ENCODE measurements around the gene ADAMTS17. TPM values are rescaled to one million over a fixed set of nuclear protein-coding genes. Genes with fewer than 3 reads are reported as not detected.

ADAMTS17 gene
- total and polyA plus RNA-seq, 4 donors = 0.28 to 46.9 (median 9.1) TPM

DNA sequence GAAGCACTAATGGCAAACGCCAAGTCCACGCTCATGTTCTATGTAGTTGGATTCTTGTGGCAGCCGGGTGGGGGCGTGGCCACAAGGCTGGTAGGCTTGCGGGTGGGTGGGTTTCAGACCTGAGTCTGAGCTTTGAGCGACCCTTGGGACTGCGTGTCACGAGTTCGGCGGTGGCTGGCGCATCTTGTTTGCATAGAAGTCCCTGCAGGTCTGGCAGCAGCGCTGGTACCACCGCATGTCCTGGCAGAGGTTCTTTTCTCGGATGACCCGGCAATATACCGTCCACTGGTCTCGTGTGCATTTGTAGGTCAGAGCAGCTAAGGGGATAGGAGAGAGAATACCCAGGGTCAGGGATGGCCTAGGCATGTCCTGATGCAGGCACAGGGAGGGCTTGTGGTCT is 367.5 kb downstream of the ADAMTS17 start:
- 94% methylated on average over 17 of the region's 17 CpGs for WGBS
- TF ChIP-seq HNF4G (IDR thresholded peaks at IDR 0.05) (no peak), FOXA1 (IDR thresholded peaks at IDR 0.05) (no peak), HNF4A (conservative IDR thresholded peaks at IDR 0.05) (no peak)
- TF ChIP-seq, protein P1, sequence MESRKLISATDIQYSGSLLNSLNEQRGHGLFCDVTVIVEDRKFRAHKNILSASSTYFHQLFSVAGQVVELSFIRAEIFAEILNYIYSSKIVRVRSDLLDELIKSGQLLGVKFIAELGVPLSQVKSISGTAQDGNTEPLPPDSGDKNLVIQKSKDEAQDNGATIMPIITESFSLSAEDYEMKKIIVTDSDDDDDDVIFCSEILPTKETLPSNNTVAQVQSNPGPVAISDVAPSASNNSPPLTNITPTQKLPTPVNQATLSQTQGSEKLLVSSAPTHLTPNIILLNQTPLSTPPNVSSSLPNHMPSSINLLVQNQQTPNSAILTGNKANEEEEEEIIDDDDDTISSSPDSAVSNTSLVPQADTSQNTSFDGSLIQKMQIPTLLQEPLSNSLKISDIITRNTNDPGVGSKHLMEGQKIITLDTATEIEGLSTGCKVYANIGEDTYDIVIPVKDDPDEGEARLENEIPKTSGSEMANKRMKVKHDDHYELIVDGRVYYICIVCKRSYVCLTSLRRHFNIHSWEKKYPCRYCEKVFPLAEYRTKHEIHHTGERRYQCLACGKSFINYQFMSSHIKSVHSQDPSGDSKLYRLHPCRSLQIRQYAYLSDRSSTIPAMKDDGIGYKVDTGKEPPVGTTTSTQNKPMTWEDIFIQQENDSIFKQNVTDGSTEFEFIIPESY (IDR thresholded peaks at IDR 0.05) = no peak
- H3K9ac ChIP-seq (ENCODE audit: low read depth in 1 of 2, low read length in 2 of 2) = no peak overlapping the region
- H3K27ac ChIP-seq (ENCODE audit: low read depth in 1 of 2, low read length in 2 of 2) = no peak overlapping the region
- no peaks in the 10 kb centered on the region for H3K4me1 ChIP-seq (ENCODE audit: control insufficient read depth in 4 of 4, insufficient read depth in 4 of 4, low read length in 3 of 4)
- H3K27me3 ChIP-seq (ENCODE audit: control insufficient read depth in 4 of 4, insufficient read depth in 4 of 4, low read length in 3 of 4) = no peaks in the 10 kb centered on the region
- DNase-seq (ENCODE audit: low spot score) = no peak
- H3K36me3 ChIP-seq (ENCODE audit: control insufficient read depth in 4 of 4, insufficient read depth in 3 of 4, low read depth in 1 of 4, low read length in 3 of 4) = peaks cover 0 to 14% (median 0%) of the 10 kb centered on the region in 4 donors
- H3K4me3 ChIP-seq (ENCODE audit: low read depth in 1 of 3, low read length in 3 of 3) = no peak overlapping the region
- H3K9me3 ChIP-seq (ENCODE audit: control insufficient read depth in 4 of 4, low read length in 3 of 4) = no peaks in the 10 kb centered on the region

DNA sequence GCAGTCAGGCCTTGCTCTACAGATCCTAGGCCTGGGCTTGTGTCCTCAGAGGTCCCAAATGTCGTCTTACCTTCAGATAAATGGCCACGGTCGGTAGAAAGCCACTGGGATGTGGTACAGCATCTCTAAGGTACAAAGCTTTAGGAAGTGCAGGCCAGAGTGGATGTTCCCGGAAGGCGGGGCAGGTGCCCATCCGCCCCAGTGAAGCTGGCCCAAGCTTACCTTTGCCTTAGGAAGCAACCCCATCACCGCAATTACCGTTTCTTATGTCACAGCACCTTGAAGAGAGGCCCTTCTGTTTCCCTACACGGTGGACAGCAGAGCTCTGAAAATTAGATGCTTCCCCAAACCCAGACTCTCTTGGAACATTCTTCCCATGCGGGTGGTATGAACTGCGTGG is 368.4 kb downstream of the ADAMTS17 start:
- Histone ChIP-seq H3K9ac (ENCODE audit: low read depth in 1 of 2, low read length in 2 of 2) (no peak overlapping the region), H3K4me3 (ENCODE audit: low read depth in 1 of 3, low read length in 3 of 3) (no peak overlapping the region), H3K27me3 (ENCODE audit: control insufficient read depth in 4 of 4, insufficient read depth in 4 of 4, low read length in 3 of 4) (no peaks in the 10 kb centered on the region), H3K27ac (ENCODE audit: low read depth in 1 of 2, low read length in 2 of 2) (no peak overlapping the region), H3K4me1 (ENCODE audit: control insufficient read depth in 4 of 4, insufficient read depth in 4 of 4, low read length in 3 of 4) (no peaks in the 10 kb centered on the region), H3K36me3 (ENCODE audit: control insufficient read depth in 4 of 4, insufficient read depth in 3 of 4, low read depth in 1 of 4, low read length in 3 of 4) (peaks cover 0 to 14% (median 0%) of the 10 kb centered on the region in 4 donors), H3K9me3 (ENCODE audit: control insufficient read depth in 4 of 4, low read length in 3 of 4) (no peaks in the 10 kb centered on the region)
- WGBS = 96% methylated on average over 11 of the region's 11 CpGs
- DNase-seq (ENCODE audit: low spot score) = no peak
- TF ChIP-seq RXRA (IDR thresholded peaks at IDR 0.05) (no peak), JUND (IDR thresholded peaks at IDR 0.05) (no peak), SP1 (IDR thresholded peaks at IDR 0.05) (no peak), HNF4A (conservative IDR thresholded peaks at IDR 0.05) (no peak), NR2F2 (IDR thresholded peaks at IDR 0.05) (no peak), FOXA2 (IDR thresholded peaks at IDR 0.05) (no peak), EGR1 (IDR thresholded peaks at IDR 0.05; ENCODE audit: low read depth in 2 of 2) (no peak), HNF4G (IDR thresholded peaks at IDR 0.05) (no peak), YY1 (IDR thresholded peaks at IDR 0.05) (no peak), FOXA1 (IDR thresholded peaks at IDR 0.05) (no peak), RAD21 (IDR thresholded peaks at IDR 0.05) (no peak)
- TF ChIP-seq, protein P2, sequence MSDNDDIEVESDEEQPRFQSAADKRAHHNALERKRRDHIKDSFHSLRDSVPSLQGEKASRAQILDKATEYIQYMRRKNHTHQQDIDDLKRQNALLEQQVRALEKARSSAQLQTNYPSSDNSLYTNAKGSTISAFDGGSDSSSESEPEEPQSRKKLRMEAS (IDR thresholded peaks at IDR 0.05) = no peak
- TF ChIP-seq, protein P1 (IDR thresholded peaks at IDR 0.05) = no peak
- TF ChIP-seq, protein P3, sequence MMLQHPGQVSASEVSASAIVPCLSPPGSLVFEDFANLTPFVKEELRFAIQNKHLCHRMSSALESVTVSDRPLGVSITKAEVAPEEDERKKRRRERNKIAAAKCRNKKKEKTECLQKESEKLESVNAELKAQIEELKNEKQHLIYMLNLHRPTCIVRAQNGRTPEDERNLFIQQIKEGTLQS (IDR thresholded peaks at IDR 0.05) = no peak
- TF ChIP-seq, protein P4, sequence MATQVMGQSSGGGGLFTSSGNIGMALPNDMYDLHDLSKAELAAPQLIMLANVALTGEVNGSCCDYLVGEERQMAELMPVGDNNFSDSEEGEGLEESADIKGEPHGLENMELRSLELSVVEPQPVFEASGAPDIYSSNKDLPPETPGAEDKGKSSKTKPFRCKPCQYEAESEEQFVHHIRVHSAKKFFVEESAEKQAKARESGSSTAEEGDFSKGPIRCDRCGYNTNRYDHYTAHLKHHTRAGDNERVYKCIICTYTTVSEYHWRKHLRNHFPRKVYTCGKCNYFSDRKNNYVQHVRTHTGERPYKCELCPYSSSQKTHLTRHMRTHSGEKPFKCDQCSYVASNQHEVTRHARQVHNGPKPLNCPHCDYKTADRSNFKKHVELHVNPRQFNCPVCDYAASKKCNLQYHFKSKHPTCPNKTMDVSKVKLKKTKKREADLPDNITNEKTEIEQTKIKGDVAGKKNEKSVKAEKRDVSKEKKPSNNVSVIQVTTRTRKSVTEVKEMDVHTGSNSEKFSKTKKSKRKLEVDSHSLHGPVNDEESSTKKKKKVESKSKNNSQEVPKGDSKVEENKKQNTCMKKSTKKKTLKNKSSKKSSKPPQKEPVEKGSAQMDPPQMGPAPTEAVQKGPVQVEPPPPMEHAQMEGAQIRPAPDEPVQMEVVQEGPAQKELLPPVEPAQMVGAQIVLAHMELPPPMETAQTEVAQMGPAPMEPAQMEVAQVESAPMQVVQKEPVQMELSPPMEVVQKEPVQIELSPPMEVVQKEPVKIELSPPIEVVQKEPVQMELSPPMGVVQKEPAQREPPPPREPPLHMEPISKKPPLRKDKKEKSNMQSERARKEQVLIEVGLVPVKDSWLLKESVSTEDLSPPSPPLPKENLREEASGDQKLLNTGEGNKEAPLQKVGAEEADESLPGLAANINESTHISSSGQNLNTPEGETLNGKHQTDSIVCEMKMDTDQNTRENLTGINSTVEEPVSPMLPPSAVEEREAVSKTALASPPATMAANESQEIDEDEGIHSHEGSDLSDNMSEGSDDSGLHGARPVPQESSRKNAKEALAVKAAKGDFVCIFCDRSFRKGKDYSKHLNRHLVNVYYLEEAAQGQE (IDR thresholded peaks at IDR 0.05) = no peak
